ENCODE results near the gene FMNL3. TPM values are rescaled to one million over a fixed set of nuclear protein-coding genes. Genes with fewer than 3 reads are reported as not detected.

The FMNL3 gene
- total RNA-seq, 1 experiment from 2014 or later: 3.5 TPM

- no peaks in the 10 kb centered on the region for H4K20me1 ChIP-seq (ENCODE audit: insufficient read depth)
- no peak overlapping the region for H2AFZ ChIP-seq (ENCODE audit: low read depth, low read length, poor library complexity, severe bottlenecking)
- no peak overlapping the region for H3K9ac ChIP-seq (ENCODE audit: low read length)
- no peaks in the 10 kb centered on the region; a peak in 1 of 4 replicates for H3K4me1 ChIP-seq (ENCODE audit: control insufficient read depth in 1 of 2, insufficient read depth in 2 of 2, low read length in 2 of 2)
- no peaks in the 10 kb centered on the region for H3K36me3 ChIP-seq (ENCODE audit: control insufficient read depth in 1 of 2, insufficient read depth in 2 of 2, low read length in 2 of 2)
- DNase-seq (ENCODE audit: low read depth, low spot score) (no peak), ATAC-seq (no peak)
- no peak overlapping the region for H3K27ac ChIP-seq (ENCODE audit: low read depth, low read length)
- H3K9me2 ChIP-seq (ENCODE audit: insufficient read depth): no peaks in the 10 kb centered on the region
- RAD21 ChIA-PET (ENCODE audit: low non-redundant PET in 1 of 2, low total read pairs in 2 of 2, uncharacterized antibody in 2 of 2, unreplicated experiment in 2 of 2): no interaction called here
- CTCF ChIA-PET: no interaction called here
- no peaks in the 10 kb centered on the region for H3K9me3 ChIP-seq (ENCODE audit: control insufficient read depth in 1 of 2, insufficient read depth in 1 of 2, low read depth in 1 of 2, low read length in 2 of 2)
- no peak overlapping the region for H3K4me2 ChIP-seq (ENCODE audit: low read length)
- BruUV-seq (replicated peaks): no TSS peak
- no peak for TF ChIP-seq CEBPB (IDR thresholded peaks at IDR 0.05; ENCODE audit: low read depth)
- no peak for TF ChIP-seq FOSL1 (IDR thresholded peaks at IDR 0.05; ENCODE audit: low read depth)
- intact Hi-C loops (cut with micrococcal nuclease): no loop called here
- no peaks in the 10 kb centered on the region for H3K79me2 ChIP-seq (ENCODE audit: insufficient read depth, low read length)
- H3K4me3 ChIP-seq (replicated peaks in 1 of 2; ENCODE audit: low read depth in 1 of 2, low read length in 2 of 2): no peak overlapping the region
- POLR2A ChIA-PET: interaction anchor here (0.6 kb wide), 1 partner anchor 21 kb away, joined by 3 read pairs; no protein-coding TSS in a partner anchor
- H3K27me3 ChIP-seq (ENCODE audit: insufficient read depth, low read length): no peaks in the 10 kb centered on the region
Measured at GRCh38 chr12:49683599-49684309, 23.5 kb downstream of the FMNL3 start.

- no peak overlapping the region for H3K27ac ChIP-seq (ENCODE audit: low read depth, low read length)
- H3K9ac ChIP-seq (ENCODE audit: low read length): no peak overlapping the region
- no peak overlapping the region for H2AFZ ChIP-seq (ENCODE audit: low read depth, low read length, poor library complexity, severe bottlenecking)
- H4K20me1 ChIP-seq (ENCODE audit: insufficient read depth): no peaks in the 10 kb centered on the region
- DNase-seq (ENCODE audit: low read depth, low spot score) (no peak), ATAC-seq (no peak)
- no peak overlapping the region for H3K4me3 ChIP-seq (replicated peaks in 1 of 2; ENCODE audit: low read depth in 1 of 2, low read length in 2 of 2)
- no peak for TF ChIP-seq FOSL1 (IDR thresholded peaks at IDR 0.05; ENCODE audit: low read depth)
- no peak for TF ChIP-seq ELF1 (IDR thresholded peaks at IDR 0.05; ENCODE audit: borderline replicate concordance, low read depth)
- no peak for TF ChIP-seq ZBTB33 (IDR thresholded peaks at IDR 0.05; ENCODE audit: extremely low read depth, insufficient replicate concordance, low read length)
- H3K4me1 ChIP-seq (ENCODE audit: control insufficient read depth in 1 of 2, insufficient read depth in 2 of 2, low read length in 2 of 2): no peaks in the 10 kb centered on the region
- no peak overlapping the region for H3K4me2 ChIP-seq (ENCODE audit: low read length)
- BruUV-seq (replicated peaks): no TSS peak
- ChIA-PET POLR2A (interaction anchor here (0.7 kb wide), 1 partner anchor 61 kb away, joined by 3 read pairs; the partner anchor contains the start of gene TMBIM6), RAD21 (ENCODE audit: low non-redundant PET in 1 of 2, low total read pairs in 2 of 2, uncharacterized antibody in 2 of 2, unreplicated experiment in 2 of 2) (no interaction called here), CTCF (no interaction called here)
- no peaks in the 10 kb centered on the region for H3K9me2 ChIP-seq (ENCODE audit: insufficient read depth)
- no peaks in the 10 kb centered on the region for H3K27me3 ChIP-seq (ENCODE audit: insufficient read depth, low read length)
- H3K9me3 ChIP-seq (ENCODE audit: control insufficient read depth in 1 of 2, insufficient read depth in 1 of 2, low read depth in 1 of 2, low read length in 2 of 2): no peaks in the 10 kb centered on the region
- H3K79me2 ChIP-seq (ENCODE audit: insufficient read depth, low read length): no peaks in the 10 kb centered on the region
- H3K36me3 ChIP-seq (ENCODE audit: control insufficient read depth in 1 of 2, insufficient read depth in 2 of 2, low read length in 2 of 2): no peaks in the 10 kb centered on the region
- intact Hi-C loops (cut with micrococcal nuclease): no loop called here
Measured at GRCh38 chr12:49680075-49680474, 27.1 kb downstream of the FMNL3 start.
